GM19455 (cell line): ENCODE results near the gene TOGARAM2.
"Not testable (repeated sequence)": the region's sequence is repeated elsewhere in the genome, so short reads cannot be mapped to it uniquely, and the experiment has no call there.

Experiments used
- ATAC-seq: cut with Tn5 transposase; IDR thresholded peaks from one replicate; pipeline ENCODE4 v1.9.1; 2021; ENCODE audit not compliant: unreplicated experiment

The TOGARAM2 gene

GRCh38 chr2:28976584-28976983 lies 4.5 kb upstream of the TOGARAM2 start:
- no peak for ATAC-seq

- ATAC-seq, result no peak
Measured at GRCh38 chr2:28977176-28977875, 3.8 kb upstream of the TOGARAM2 start.

GRCh38 chr2:28978001-28978400 lies 3.1 kb upstream of the TOGARAM2 start:
- ATAC-seq, result not testable (repeated sequence)

DNA sequence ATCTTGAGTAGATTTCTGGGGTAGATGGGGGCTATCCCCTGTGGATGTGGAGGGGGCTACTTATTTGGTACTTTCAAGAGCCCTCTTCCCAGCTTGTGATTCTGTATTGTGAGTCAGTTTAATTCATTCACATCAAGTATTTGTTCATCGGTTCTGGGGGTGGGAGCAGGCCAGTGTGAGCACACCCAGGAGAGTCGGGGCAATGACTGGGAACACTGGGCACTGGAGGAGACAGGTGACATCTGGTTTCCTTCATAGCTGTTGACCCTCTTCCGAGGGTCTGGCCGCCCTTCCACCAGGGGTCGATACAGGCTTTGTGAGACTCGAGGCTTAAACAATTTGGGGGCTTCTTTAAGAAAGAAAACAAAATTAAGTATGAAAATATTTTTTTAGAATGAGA lies 2.5 kb upstream of the TOGARAM2 start:
- no peak for ATAC-seq

GRCh38 chr2:28979041-28979440 lies 2.1 kb upstream of the TOGARAM2 start:
- no peak for ATAC-seq

DNA sequence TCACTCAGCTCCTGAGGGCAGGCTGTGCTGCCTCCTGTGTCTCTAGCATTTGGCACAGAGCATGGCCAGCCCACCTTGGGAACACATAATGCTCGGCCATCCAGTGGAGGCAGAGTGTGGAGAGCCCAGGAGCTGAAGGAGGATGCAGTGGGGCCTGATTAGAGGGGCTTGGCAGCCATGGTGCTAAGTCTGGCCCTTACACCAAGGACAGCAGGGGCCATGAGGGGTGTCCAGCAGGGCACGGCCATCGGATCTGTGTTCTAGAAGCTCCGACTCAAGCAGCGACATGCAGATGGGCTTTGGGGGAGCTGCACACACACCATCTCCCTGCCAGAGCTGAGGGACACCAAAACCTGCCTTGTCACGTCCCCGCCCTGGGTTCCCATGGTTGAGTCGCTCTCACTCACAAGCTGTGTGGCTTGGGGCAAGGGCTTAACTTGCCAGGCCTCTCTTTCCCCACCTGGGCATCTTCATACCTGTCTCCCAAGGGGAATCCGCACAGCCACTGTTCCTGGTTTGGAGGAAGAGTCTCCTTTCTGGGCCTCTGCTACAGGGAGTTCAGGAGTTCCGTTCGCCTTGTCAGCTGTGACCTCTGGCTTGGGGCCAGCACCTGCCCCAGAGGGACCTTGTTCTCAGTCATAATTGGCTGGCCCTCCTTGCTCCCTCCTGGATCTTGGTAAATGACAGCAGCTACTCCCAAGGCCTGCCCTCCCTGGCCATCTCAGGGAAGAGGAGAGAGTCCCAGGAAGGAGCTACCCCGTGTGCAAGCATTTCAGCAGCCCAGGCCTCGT lies 1.3 kb upstream of the TOGARAM2 start:
- no peak for ATAC-seq

DNA sequence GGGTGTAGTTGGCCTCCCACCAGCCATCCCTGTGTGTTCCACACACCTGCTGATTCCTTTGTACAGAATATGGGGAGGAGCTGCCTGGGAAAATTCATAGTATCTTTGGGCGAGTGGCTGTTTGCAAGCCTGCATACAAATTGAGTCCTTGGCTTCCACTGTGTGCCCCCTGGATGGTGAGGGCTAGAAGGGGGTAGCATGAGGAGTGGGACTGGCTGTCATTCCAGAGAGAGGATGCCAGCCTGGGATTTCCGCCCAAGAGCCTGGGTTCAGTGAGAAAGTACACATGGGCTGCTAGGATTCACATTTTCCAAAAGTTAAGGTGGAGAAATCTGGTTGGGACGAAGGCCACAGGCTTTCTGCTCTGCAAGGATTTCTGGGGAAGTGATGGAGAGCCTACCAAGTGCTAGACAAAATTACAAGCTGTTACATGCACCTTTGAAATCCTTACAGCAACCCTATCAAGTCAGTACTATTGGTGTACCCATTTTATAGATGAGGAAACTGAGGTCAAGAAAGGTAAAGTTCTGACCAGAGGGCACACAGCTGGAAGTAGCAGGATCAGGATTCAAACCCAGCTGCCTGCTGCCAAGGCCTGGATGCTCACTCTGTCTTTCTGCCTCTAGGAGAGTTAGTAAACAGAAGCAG lies 606 bp upstream of the TOGARAM2 start:
- ATAC-seq, result no peak

DNA sequence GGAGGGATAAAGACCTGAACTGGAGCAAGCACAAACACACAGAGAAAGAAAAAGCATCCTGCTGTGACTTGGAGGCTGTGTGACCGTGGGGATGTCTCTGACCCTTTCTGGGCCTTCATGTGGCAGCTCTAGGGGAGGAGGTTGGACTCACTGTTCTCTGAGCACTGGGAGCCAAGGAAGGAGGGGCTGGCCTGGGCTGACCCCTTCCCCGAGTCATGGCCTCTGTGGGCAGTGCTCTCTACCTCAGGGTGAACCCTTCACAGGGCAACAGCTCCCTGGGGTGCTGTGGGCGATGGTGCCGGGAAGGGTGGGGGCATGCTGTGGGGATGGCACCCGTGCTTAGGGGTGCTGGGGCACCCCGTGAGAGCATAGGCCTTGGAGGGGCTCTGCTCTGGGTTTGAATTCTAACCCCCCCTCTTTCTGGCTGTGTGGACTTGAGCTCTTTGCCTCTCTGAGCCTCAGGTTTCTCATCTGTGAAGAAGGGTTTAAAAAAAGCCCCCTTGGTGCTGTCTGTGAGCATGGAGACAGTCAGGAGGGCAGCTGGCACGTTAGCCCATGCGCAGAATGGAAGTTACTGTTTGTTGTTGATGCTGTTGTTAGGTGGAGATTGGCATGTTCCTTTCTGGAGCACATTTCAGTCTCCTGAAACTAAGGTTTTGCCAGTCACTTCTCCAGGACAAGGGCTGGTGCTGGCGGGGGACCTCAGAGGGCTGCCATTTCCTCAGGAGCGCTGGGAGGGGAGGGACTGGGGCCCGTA lies 700 bp downstream of the TOGARAM2 start:
- ATAC-seq, result no peak

DNA sequence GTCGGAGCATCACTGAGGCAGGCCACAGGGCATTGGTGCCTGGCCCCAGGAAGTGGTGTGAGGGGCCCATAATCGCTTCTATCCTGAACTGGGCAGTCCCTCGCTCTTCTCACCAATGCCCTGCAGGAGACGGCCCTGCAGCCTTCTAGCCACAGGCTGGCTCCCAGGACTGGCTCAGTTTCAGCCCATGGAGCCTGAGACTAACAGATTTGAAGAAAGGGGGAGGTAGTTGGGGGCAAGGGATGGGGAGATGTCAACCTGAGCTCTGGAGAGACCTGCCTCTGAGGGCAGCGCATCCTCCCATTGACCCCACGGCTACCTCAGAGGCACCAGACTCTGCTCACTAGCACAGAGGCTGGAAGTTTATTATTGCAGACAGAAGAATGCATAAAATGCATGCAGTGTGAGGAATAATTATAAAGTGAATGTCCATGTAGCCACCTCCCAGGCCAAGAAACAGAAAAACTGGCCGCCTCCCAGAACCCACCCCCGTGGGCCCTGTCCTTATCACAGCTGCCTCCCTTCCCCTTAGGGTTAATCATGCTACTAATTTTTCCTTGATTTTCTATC lies 1.4 kb downstream of the TOGARAM2 start:
- no peak for ATAC-seq

GRCh38 chr2:28986429-28986828 lies 5.3 kb downstream of the TOGARAM2 start:
- no peak for ATAC-seq

- ATAC-seq, result no peak
Measured at GRCh38 chr2:28989973-28990372, 8.9 kb downstream of the TOGARAM2 start.

DNA sequence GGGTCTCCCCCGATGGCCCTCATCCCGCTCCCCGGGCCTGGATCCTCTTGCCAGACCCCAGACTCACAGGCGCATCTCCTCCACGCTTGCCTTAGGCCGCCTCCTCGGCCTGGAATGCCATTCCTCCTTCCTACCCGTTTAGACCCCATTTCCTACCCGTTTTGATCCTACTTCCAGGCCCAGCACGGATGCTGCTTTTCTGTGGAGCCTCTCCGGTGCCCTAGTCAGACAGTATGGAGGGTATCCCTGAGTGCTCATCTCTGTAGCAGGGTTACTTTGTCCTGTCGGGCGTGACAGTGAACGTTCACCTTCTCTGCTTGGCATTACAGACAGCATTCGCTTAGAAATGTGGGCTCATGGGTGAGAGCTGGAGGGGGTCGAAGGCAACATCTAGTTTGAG lies 9.3 kb downstream of the TOGARAM2 start:
- no peak for ATAC-seq

GRCh38 chr2:28991021-28991420 lies 9.9 kb downstream of the TOGARAM2 start:
- ATAC-seq, result no peak

GRCh38 chr2:28991460-28991859 lies 10.4 kb downstream of the TOGARAM2 start:
- no peak for ATAC-seq

- no peak for ATAC-seq
Measured at GRCh38 chr2:28993206-28993960, 12.3 kb downstream of the TOGARAM2 start.

DNA sequence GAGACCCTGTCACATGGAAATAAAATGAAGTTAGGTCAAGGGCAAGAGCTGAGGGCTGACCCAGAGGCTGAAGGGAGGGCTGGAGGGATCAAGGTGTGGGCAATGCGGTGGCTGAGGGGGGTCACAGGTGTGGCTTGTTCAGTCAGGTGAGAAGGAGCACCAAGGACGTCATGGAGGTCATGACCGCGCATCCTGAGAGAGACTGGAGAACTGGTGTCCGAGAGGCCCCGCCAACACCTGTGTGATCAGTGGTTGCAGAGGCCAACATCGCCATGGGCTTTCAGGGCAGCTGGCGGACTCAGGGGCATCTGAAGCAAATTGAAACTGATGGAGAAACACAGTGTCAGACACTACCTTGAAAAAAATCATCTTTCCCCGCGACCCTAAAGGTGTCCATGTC lies 13.0 kb downstream of the TOGARAM2 start:
- no peak for ATAC-seq

GRCh38 chr2:28994679-28995078 lies 13.6 kb downstream of the TOGARAM2 start:
- ATAC-seq, result no peak

DNA sequence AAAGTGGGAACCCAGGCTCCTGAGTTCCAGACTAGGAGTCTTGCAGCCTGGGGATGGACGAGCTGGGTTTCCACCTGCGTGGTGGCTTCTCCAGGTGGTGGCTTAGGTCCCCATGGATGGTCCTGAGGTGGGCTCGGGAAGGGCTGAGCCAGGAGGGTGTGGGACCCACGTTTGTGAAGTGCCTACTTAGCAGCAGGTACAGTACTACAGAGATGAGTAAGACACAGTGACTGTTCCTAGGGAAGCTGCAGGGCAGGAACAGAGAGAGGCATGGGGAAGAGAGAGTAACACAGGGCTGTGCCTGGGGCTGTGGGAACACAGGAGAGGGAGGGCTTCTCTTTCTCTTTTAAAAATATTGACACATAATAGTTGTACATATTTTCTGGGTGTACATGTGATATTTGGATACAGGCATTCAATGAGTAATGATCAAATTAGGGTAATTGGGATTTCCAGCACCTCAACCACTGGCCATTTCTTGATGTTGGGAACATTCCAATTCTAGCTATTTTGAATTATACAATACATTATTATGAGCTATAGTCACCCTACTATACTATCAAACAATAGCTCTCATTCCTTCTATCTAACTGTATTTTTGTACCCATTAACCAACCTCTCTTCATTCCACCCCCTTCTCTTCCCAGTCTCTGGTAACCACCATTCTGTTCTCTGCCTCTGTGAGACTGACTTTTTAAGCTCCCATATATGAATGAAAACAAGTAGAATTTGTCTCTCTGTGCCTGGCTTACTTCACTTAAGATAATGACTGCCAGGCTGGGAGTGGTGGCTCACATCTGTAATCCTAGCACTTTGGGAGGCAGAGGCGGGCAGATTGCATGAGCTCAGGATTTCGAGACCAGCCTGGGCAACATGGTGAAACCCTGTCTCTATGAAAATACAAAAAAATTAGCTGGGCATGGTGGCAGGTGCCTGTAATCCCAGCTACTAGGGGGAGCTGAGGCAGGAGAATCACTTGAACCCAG lies 15.0 kb downstream of the TOGARAM2 start:
- ATAC-seq, result no peak

DNA sequence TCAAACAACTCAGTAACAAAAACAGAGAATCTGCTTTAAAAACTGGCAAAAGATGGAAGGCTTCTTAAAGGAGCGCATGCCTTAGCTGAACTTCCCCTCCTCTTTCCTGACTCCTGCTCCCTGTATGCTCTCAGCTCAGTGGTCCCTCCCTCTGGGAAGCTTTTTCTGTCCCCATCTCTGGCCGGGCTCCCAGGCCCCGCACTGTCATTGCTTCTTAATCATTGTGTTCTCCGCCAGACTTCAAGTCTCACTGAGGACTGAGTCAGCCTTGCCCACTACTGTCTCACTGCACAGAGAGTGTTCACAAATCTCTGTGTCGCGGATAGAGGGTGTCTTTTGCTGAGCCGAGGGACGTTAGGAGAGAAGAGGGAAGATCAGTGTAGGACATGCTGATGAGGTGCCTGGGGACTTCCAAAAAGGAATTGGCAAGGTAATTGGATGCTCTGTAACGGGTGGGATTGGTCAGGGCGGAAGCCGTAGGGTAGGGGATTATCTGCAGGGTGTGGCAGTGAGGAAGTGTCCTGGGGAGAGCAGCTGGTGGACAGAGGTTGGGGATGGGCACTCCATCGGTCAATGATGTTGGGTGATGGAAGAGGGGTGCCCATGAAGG lies 16.2 kb downstream of the TOGARAM2 start:
- ATAC-seq, result no peak
